IPS-NIHi7 (cell line): ENCODE data around the gene BBOX1.

ENCODE experiments used
- DNase-seq: peaks from one replicate; pipeline ENCODE4 v3.0.0; 2012; ENCODE audit warnings: mixed read lengths; ENCODE audit errors: extremely low spot score

BBOX1 gene

DNA sequence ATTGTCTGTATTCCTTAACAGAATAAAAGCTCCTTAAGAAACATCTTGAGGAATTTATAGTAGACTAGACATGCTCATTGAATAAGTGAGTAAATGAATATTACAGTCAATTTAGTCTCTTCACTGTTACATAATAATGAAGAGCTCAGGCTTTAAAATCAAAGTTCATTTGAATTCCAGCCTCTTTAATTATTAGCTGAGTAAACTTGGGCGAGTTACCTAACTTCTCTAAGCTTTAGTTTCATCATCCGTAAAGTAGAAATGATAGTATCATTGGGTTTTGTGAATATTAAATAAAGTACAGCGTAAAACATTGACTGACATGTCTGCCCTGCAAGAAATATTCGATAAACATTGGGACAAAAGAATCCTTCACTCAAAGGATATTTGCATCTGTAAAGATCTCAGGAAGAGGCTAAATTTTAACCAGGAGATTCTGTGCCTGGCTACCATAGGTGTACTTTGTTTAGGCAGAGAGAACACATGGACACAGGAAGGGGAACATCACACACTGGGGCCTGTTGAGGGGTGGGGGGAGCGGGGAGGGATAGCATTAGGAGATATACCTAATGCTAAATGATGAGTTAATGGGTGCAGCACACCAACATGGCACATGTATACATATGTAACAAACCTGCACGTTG, 15.2 kb upstream of the BBOX1 start:
- no peak for DNase-seq

DNA sequence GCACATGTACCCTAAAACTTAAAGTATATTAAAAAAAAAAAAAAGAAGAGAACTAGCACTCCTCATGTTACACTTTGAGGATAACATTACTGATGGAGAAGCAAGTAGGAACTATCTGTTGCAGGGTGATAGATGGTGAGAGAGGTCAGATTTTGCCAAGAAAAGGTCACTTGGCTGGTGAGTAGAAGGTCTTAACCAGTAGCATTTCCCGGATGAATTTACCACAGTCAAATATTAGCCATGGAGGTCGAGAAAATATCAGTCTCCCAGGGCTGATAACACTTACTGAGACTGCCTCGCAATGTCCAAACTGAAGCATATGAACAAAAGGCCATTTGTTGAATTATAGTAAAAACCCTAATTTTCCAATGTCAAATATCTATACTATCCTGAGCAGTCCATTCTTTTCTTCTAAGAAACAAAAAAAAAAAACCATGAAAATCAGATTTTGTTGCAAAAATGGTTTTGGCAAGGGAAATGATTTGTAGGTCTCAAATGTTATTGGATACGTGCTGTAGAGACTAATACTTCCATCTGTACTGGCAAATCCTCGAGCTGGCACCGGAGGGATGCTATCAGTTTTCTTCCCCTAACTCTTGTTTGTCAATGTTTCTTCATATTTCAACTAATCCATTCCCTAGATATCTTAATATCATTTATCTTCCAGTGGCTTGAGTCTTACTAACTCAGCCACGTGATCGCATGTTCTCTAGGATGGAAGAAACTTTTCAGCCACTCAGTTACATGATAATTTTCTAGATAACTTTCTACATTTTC, 14.5 kb upstream of the BBOX1 start:
- no peak for DNase-seq

DNA sequence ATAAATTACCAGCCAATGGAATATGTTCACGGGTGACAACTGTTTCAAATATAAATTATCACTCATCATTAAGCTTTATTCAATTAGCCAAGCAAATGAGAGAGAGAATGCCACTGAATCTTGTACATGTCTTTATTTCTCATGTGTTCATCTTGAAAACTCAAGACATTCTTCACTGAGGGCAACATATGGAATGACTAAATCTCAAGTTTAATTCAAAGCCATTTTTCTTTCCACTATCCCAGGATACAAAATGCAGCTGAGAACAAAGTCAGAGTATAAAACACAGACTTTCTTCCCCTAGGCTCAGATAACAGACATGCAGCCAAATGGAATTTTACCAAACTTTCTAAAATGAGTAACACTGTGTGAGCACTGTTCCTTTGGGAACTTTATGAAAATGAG, 12.1 kb upstream of the BBOX1 start:
- no peak for DNase-seq

DNA sequence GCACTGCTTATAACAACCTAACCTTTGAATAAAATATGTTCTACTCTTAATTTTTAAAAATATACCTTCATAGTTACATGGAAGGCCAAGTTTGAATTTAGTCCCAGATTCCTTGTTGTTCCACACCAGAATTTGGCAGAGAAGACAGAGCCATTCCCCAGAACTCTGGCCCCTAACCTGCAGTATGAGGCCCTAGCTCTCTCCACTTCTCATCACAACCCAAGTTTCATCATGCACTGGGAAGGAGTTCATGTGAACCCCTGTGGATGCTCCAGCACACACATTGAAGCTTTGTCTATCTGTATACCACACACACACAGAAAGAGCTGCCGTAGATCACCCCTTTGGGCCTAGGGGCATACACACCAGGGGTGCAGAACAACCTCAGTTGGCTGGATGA, 10.6 kb upstream of the BBOX1 start:
- no peak for DNase-seq

DNA sequence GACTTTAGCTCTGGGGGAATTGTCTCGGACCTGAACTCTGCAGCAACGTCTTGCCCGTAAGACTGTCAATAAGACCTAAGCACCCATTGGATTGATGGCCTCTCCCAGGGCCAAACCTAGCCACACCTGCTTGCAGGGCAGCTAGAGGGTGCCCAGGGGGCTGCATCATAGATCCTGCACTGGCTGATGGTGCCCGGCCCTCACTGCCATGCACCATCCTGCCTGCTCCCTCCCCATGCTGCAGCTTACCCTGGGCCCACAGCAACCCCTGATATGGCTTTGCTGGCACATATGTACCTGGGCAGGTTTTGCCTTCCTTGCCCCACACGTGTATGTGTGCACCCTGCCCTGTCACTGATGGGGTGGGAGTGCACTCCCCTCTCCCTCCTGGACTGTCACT, 8.9 kb upstream of the BBOX1 start:
- no peak for DNase-seq

DNA sequence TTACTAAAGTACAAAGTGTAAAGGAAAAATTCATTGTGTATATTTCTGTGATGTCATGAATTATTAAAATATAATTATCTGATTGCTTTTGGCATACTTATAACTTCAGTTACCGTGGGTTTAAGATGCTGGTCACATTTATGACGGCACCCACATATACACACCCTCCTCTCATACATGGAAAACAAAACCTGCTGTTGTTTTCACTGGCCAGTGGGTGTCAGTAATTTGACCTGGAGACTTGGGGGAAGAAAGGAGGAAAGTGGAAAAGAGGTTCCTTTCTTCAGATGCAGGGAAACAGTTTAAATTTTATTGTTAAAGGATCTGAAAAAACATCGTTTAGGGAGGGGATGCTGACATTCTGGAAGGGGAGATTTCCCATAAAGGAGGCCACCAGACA, 742 bp upstream of the BBOX1 start:
- peak; percentile 33 for DNase-seq

DNA sequence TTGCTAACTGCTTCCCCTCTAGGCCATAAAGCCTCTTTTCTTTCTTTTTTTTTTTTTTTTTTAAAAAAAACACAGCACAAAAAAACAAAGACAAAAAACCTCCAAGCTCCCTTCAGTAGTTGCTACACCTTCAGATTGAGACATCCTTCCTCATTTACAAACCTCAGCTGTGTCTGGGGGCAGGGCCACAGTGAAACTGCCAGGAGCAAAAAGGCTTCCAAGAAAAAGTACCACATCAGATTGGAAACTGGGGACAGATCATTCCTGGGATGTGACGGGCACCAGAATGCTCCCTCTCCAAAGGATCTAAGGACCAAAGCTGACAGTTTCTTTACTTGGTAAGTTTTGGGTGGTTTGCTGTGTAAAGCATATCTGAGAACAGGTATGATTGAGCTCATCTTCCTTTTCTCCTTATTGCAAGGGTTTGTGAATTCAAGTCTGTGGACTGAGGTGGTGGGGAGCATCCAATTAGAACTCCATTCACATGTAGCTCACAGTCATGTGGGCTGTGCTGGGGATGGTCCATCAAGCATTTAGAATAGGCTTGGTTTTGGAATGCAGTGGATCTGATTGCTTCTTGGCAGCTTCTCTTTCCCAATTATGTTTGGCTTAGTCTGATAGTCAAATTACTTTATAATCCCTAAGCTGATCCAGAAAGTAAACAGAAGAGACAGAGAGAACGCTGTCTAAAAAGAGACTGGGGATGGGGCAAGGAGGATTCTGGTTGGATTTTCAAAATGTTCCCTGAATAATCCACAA, 705 bp downstream of the BBOX1 start:
- no peak for DNase-seq

DNA sequence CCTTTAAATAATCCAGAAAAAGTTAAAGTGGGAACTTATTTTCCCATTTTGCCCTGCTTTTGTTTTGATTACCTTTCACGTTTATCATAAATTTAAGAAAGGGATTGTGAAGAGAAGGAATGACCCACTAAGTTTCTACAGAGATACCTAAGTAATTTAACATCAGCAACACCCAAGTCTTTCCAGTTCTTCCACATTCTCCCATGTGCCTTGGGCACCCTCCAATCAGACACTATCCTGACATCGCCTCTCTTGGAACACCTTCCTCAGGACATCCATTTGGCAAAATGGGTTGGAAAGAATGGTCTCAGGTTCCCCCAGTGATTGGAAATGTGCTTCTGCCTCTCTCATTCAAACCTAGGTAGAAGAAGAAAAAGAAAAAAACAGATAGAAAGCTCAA, 6.3 kb downstream of the BBOX1 start:
- DNase-seq: no peak

DNA sequence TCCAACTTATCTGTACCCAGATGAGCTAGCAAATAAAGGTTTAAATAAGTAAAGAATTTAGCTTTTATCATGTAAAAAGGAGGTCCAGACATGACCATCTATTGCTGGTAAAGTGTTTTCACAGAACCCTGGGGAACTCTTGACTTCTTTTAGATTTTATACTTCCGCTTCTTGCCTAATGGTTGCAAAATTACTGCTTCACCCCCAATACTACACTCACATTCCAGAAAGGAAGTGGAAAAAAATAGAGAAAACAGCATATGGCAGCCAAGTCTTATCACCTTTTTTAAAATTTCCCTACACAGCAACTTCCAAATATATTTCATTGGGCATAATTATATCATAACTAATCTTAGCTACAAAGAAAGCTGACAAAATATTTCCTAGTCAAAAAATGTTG, 12.1 kb downstream of the BBOX1 start:
- DNase-seq: no peak

DNA sequence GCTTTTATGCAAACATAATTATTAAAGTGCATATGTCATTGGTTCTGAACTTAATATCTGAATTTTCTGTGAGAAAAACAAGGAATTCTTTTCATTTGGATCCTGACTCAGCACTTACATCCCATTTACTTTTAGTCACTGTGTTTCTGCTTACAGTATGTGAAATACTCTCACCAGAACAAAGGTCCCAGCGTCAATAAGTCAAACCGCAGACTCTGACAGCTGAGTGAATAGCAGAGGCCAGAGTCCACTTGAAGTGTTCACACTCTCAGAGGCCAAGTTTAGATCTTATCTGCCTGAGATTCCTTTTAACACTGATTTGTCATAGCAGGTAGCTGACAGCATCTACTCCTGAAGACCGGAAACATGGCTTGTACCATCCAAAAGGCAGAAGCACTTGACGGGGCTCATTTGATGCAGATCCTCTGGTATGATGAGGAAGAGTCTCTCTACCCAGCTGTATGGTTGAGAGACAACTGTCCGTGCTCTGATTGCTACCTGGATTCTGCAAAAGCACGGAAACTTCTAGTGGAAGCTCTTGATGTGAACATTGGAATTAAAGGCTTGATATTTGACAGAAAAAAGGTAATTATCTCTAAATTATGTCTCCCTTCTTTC, 14.6 kb downstream of the BBOX1 start:
- DNase-seq: no peak

DNA sequence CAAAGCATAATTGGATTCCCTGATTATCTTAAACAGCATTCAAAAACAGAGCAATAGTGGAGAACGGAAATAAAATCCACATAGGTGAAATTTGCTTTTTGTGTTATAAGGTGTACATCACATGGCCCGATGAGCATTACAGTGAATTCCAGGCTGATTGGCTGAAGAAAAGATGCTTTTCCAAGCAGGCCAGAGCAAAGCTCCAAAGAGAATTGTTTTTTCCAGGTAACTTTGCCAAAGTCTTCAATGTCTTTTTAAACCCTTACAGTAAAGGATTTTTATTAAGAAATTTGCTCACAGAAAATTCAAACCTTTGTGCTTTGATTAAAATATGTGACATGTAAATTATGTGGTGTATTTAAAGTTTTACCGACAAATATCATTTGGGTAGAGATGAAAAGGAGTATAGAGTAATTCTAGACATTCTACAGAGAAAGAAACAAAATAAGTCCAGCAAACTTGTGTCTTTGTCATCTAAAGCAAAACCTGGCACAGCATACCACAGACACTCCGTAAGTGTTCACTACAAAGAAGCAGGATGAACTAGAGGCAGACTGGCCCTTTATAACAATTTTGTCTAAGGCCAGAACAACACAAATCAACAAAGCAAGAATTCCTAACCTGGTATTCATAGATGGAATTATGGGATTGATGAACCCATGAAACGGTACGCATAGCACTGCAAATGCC, 16.6 kb downstream of the BBOX1 start:
- DNase-seq: no peak

DNA sequence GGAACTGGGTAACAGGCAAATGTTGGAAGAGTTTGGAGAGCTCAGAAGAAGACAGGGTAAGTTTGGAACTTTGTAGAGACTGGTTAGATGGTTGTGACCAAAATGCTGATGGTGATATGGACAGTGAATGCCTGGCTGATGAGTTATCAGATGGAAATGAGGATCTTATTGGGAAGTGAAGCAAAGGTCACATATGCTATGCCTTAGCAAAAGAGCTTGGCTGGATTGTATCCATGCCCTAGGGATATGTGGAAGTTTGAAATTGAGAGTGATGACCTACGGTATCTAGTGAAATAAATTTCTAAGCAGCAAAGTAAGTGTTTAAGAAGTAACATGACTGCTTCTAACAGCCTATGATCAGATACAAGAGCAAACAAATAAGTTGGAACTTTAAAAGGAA, 17.8 kb downstream of the BBOX1 start:
- DNase-seq: no peak

DNA sequence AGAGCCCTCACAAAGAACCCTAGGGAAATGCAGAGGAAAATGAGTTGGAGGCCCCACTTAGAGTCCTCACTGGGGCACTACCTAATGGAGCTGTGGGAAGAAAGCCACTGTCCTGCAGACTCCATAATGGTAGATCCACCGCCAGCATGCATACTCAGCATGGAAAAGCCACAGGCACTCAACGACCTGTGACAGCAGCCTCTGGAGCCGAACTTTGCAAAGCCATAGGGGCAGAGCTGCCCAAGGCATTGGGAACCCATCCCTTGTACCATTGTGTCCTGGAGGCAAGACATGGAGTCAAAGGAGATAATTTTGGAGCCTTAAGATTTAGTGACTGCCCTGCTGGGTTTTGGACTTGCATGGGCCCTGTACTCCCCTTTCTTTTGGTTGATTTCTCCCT, 18.8 kb downstream of the BBOX1 start:
- DNase-seq: no peak

DNA sequence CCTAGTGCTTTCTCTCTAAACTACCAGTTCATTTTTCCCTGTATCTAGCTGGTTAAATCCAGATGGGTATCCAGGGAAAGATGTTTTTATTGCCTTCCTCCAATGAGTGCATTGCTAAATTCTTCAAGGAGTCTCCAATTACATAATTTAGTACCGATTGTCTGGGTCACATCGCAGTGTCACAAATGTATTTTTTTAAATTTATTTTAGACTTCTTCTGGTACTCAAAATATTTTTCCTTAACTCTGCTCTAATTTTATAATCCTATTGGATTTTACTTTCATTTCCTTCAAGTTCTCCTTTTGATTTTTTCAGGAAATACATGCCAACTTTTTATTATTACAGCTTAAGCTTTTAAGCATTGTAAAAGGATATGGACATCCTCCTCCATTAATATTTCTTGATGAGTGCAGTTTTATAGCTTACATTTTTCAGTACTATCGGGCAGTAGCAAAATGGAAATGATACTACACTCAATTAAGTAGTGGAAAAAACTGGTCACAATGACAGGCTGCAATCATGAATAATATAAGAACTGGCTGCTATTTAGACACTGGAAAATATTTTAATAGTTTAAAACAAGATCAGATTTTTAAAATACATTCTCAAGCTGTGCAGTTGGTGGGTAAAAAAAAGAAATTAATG, 20.3 kb downstream of the BBOX1 start:
- DNase-seq: no peak

DNA sequence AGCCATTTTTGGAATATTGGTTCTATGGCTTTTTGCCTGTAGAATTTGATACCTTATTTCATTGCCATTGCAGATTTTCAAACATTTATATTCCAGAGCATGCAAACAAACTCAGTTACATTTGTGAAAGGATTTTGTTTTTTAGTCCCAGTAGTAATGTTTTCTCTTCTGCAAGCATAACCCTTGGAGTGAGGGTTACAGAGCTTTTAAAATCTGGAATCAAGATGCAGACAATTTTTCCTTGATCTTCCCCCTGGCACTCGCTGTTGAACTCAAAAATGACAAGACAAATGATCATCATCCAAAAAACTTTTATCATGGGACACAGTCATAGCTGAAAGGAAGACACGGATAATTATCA, 20.8 kb downstream of the BBOX1 start:
- no peak for DNase-seq

DNA sequence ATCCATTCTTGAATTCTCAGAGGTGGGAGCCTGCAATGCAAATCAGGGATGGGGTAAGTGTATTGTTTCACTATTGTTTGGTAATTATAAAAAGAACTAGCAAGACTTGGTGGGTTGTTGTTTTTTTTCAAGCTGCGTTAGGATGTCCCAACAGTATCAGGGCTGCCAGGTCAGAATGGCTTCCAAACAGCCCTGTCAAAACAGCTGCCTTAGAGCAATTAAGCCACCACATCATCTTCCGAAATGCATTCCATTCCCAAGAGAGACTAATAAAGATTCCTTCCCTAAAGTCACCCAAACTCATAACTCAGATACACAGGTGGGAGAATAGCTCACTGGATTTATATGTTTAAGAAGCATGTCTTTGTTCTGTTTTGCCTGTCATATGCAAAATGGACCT, 23.5 kb downstream of the BBOX1 start:
- DNase-seq: no peak

DNA sequence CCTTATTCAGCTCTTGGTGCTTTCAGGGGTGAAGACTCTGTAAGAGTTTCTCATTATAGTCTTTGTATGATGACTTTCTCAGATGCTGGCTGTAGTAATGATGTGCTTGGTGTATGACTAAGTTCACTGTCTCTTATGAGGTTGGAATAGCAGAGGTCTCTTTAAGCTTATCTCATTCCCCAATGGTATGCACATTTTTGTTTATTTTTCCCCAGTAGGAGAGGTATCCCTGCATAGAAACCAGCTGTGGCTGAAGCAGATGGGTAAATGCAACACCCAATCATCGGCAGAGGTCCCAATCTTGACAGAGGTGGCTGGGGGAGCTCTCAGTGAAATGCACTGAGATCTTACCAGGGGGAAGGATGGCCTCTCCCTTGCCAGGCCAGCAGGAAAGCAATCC, 34.6 kb downstream of the BBOX1 start:
- DNase-seq: no peak

DNA sequence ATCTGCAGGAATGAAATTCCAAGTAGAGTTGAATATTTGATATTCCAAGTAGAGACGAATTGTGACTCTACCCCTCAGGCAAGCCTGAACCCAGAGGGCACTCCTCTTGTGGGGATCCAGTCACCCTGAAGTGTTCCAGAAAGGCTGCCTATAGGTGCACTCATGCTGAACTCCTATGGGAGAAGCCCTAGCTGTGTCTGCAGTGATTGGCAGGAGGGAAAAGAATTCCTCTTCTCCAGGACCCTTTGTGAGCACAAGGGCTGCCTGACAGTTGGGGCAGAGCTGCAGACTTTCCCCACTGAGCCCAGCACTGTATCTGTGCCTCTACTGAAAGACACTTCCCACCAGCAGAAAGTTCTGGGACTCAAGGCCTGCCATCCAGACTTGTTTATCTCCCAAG, 35.0 kb downstream of the BBOX1 start:
- DNase-seq: no peak

DNA sequence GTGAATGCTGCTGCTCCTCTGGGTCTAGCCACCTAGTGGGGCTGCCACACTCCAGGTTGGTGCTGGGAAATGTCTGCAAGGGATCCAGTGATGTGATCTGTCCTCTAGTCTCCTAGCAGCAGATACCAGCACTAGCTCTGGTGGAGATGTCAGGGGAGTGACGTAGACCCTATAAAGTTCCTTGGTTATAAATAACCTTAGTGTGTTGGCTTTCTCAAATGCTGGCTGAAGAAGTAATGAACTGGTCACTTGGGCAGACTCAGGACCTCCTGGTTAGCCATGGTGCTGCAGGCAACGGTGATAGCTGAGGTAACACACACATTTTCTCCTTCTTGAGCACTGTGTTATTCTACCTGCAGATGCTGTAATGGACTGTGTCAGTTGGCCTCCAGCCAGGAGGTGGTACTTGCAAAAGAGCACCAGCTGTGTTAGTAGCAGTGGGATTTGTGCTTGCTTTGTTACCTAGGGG, 35.5 kb downstream of the BBOX1 start:
- DNase-seq: no peak

DNA sequence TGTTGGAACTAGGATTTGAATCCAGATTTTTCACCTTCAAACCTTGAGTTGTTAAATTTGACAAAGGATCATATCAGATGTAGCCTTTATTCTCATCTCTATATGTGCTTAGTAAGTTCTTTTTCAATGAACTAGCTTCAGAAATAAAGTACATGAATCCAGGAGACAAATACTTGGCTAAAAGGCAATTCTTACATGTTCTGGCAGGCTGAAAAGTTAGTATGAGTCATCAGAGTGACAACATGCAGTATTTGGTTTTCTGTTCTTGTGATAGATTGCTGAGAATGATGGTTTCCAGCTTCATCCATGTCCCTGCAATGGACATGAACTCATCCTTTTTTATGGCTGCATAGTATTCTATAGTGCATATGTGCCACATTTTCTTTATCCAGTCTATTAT, 40.4 kb downstream of the BBOX1 start:
- DNase-seq: no peak

DNA sequence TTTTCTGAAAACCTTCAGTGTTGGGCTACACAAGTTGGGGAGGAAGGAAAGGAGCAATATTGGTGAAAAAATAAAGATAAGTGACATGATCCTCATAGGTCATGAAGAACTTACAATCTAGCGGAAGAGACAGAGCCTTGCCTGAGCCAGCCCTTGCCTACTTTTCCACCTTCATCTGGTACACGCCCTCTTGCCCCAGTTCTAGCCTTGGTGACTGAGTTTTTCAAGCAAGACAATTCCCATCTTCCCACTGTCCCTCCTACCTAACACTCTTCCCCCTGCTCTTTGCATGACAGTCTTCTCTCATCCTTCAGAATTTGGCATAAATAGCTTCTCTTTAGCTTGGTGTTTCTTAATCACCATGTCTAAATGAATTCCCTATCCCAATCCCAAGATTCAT, 42.6 kb downstream of the BBOX1 start:
- no peak for DNase-seq
